Stimulated activated CD8-positive, alpha-beta memory T cell treated with anti-CD3 and anti-CD28 coated beads, Interleukin-2, amount 100 ng/mL, for 1 hour (primary cell): ENCODE measurements around the gene PRKAR2A.
"Not testable (repeated sequence)": the region's sequence is repeated elsewhere in the genome, so short reads cannot be mapped to it uniquely, and the experiment has no call there.

Source experiments
- DNase-seq, 2 donors: peaks; one replicate each; pipeline ENCODE4 v3.0.0-alpha.2; 2020; ENCODE audit warnings: low read depth in 2 of 2

Gene PRKAR2A

GRCh38 chr3:48733752-48734518 lies 113.7 kb downstream of the PRKAR2A start:
- DNase-seq = not testable (repeated sequence)

GRCh38 chr3:48727511-48727910 lies 120.2 kb downstream of the PRKAR2A start:
- DNase-seq = no peak

GRCh38 chr3:48725185-48725855 lies 122.4 kb downstream of the PRKAR2A start:
- not testable (repeated sequence) for DNase-seq

- DNase-seq = no peak
These were observed 123.9 kb downstream of the PRKAR2A start for GRCh38 chr3:48723725-48724124.

GRCh38 chr3:48723293-48723692 lies 124.4 kb downstream of the PRKAR2A start:
- DNase-seq = not testable (repeated sequence)

GRCh38 chr3:48716982-48717746 lies 130.5 kb downstream of the PRKAR2A start, which contains the start of gene IP6K2:
Gene IP6K2 (minus strand): TSS chr3:48717221. CDS start chr3:48695291, 21,930 bp downstream.
- peak; percentile 98 for DNase-seq

- DNase-seq = no peak
These were observed 131.1 kb downstream of the PRKAR2A start for GRCh38 chr3:48716508-48716981.

GRCh38 chr3:48715174-48715800 lies 132.4 kb downstream of the PRKAR2A start:
- no peak for DNase-seq

GRCh38 chr3:48711727-48712126 lies 135.9 kb downstream of the PRKAR2A start:
- DNase-seq = no peak

GRCh38 chr3:48709051-48709461 lies 138.6 kb downstream of the PRKAR2A start:
- no peak for DNase-seq

GRCh38 chr3:48708481-48708889 lies 139.2 kb downstream of the PRKAR2A start:
- no peak for DNase-seq

GRCh38 chr3:48707157-48707556 lies 140.5 kb downstream of the PRKAR2A start:
- no peak for DNase-seq

- no peak for DNase-seq
These were observed 145.3 kb downstream of the PRKAR2A start for GRCh38 chr3:48702320-48702920.

- DNase-seq = no peak
These were observed 146.8 kb downstream of the PRKAR2A start for GRCh38 chr3:48700731-48701405.

- DNase-seq = no peak
These were observed 148.8 kb downstream of the PRKAR2A start for GRCh38 chr3:48698891-48699290.

GRCh38 chr3:48697952-48698351 lies 149.7 kb downstream of the PRKAR2A start:
- DNase-seq = no peak

- no peak for DNase-seq
These were observed 151.1 kb downstream of the PRKAR2A start for GRCh38 chr3:48696601-48697000.
